HG03432 (cell line): ENCODE measurements around the gene PCDH12.
"Not testable (repeated sequence)": the region's sequence is repeated elsewhere in the genome, so short reads cannot be mapped to it uniquely, and the experiment has no call there.

ENCODE experiments used
- ATAC-seq: cut with Tn5 transposase; IDR thresholded peaks from one replicate; pipeline ENCODE4 v1.9.1; 2021; ENCODE audit warnings: mild to moderate bottlenecking, moderate library complexity; ENCODE audit not compliant: unreplicated experiment

PCDH12 gene

GRCh38 chr5:141941307-141941706, 16.7 kb downstream of the PCDH12 start:
- no peak for ATAC-seq

DNA sequence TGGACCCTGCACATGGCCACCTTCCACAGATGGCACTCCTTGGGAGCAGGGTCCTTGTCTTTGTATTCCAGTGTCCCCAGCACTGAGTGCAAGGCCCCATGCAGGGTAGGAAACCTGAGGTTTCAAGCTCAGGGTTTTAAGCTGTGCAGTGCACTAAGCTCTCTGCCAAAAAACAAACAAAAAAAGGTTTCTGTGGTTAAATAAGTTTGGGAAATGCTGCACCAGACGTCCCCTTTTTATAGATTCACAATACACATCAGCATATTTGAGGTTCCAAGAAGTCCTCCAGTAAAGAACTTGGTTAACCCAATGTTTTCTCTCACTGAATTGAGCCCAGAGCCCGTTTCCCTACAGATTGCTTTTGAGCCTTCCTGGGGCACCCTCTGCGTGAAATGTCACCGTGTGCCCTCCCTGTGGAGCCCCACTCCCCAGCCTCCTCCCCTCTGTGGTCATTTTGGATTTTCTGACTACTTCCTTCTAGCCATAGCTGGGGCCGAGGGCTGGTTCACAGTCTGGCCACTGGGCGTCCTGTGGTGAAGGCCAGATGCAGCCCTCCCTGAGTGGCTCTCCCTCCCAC, 17.2 kb downstream of the PCDH12 start:
- ATAC-seq = no peak

- ATAC-seq = no peak
These were observed 22.5 kb downstream of the PCDH12 start for GRCh38 chr5:141935538-141935937.

DNA sequence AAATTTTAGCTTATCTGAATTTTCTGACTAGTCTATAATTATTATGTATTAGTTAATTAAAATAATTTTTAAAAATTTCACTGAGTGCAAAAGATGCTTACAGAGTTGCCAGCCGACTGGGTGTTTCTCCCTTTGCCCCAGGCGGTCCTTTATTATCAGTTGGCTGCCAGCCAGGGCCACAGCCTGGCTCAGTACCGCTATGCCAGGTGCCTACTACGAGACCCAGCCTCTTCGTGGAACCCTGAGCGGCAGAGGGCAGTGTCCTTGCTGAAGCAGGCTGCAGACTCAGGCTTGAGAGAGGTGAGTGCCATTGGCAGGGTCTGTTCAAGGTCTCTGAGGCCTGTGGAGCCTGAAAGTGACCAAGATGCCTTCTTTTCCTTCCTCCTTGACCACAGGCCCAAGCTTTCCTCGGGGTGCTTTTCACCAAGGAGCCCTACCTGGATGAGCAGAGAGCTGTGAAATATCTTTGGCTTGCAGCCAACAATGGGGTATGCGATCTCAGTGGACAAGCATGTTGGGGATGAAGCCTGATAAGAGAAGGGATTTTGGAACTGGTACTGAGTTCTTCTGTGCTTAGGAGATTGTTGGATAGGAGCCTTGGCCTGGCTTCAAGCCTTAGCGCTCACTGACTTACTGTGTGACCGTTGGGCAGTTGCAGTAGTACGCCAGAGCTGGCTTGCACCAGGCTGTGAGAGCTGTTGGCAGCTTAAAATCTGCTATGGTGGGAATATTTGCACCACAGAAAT, 23.7 kb downstream of the PCDH12 start:
- no peak for ATAC-seq

DNA sequence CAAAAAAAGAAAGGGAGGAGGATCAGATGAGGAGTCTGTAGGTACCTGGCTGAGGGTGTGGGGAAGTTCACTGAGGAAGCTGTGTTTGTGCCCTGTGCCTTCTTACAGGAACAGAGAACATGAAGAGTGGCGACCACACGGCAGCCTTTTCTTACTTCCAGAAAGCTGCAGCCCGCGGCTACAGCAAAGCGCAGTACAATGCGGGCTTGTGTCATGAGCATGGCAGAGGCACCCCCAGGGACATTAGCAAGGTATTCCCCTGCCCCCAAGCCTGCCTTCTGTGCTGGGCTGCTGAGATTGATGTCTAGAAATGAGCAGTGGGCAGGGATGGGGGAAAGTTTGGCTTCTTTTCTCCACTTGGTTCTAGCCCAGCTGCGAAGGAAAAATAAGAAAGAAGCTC, 24.9 kb downstream of the PCDH12 start:
- no peak for ATAC-seq

- no peak for ATAC-seq
These were observed 26.3 kb downstream of the PCDH12 start for GRCh38 chr5:141931694-141932093.

DNA sequence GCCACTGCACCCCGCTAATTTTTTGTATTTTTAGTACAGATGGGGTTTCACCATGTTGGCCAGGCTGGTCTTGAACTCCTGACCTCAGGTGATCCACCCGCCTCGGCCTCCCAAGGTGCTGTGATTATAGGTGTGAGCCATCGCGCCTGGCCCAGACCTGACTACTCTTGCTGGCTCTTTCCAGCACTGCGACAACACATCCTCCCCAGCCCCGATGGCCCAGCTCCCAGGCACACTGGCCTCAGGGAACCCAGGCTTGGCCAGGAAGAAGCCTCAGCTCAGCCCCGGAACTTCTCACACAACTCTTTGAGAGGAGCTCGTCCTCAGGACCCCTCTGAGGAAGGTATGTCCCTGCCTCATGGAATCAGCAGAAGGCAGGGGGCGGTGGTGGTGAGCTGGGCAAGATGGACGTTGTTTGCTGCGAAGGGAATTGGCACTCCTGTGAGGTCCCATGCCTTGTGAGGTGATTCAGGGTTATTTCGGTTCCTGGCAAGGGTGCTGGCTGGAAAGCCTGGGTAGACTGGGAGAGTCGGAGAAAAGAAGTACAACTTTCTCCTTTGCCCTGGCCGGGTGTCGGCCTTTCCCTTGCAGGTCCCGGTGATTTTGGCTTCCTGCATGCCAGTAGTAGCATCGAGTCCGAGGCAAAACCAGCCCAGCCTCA, 28.5 kb downstream of the PCDH12 start:
- no peak for ATAC-seq

DNA sequence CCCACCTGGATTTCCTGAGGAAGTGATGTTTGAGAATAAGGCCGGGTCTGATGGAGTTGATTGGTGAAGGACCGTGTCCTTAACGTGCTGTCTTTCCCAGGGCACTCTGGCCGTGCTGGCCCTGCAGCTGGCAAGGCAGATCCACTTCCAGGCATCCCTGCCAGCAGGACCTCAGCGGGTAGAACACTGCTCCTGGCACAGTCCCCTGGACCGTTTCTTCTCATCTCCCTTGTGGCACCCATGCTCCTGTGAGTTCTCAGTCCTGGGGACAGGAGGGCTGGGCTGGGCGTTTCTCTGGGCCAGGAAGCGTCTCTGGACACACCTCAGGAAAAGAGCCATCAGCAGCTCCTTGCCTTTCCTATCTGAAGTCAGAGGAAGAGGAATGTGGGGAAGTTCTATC, 30.0 kb downstream of the PCDH12 start:
- ATAC-seq = no peak

DNA sequence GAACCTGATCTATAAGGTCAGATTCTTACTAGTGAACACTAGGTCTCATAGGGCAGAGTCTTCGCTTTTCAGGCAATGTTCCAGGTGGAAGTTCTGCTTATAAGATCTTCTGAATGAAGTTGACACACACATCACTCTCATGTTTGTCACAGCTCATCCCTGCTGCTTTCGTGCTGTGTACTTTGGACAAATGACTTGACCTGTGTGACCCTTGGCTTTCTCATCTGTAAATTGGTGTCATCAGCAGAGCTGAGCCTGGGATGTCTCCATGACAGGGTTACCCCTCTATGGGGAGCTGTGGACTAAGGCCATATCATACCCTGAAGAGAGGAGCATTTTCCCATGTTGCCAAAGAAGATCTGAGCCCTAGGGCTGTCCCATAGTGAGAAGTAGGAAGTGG, 31.6 kb downstream of the PCDH12 start:
- no peak for ATAC-seq

DNA sequence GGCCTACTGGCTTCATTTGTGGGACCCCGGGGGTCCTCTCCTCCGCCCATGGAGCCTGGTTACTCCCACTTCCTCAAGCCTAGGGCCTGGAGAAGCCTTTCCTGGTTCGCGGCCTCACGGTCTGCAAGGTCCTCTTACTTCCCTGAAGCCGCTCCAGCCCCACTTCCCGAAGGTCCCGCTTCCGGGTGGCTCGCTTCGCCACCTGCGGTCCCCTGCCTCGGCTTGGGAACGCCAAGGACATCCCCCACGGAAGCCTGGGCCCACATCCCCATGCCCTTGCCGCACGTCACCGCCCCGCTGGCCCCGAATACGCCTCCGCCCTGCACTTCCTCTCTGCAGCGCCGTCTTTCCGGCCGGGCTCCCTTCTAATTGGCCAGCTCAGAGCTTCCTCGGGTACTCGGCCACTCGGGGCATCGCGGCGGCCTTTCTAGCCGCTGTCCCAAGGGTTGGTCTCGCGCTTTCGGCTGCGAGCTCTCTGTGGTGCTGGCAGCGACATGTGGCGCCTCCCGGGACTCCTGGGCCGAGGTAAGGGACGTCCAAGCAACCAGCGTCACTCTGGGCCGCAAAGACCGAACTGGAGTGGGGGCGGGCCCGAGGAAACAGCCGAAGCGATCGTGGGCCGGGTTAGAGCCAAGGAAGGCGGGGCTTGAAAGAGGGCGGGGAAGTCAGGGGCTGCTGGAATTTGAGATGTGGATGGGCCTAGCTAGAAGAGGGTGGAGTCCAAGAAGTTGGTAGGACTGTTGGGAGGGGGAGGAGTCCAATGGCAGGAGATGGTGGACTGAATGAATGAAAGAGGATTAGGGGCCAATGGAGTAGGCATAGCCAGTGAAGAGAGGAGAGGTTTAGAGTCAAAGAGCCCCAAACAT, 34.3 kb downstream of the PCDH12 start, which contains the start of gene DELE1:
Gene DELE1 (plus strand): TSS at position 424 of the 866 bp plus-strand sequence. CDS start 71 bp downstream, at position 495.
- peak; percentile 98 for ATAC-seq

DNA sequence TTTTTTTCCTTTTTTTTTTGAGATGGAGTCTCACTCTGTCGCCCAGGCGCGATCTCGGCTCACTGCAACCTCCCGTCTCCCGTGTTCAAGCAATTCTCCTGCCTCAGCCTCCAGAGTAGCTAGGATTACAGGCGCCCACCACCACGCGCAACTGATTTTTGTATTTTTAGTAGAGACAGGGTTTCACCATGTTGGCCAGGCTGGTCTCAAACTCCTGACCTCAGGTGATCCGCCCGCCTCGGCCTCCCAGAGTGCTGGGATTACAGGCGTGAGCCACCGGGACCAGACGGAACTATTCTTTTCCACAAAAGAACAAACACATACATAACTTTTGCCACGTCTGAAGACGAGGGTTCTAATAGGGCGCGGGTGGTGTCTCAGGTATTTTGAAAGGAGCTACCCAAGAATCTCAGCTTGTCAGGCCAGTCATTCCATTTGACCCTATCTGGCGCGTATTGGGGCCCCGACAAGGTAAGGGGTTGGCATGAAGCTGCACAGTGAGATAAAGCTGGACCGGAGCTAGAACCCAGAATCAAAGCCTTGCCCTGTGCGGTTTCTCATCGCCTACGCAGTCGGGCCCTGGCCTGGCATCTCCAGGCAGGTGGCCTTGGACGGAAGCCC, 35.1 kb downstream of the PCDH12 start:
- ATAC-seq = not testable (repeated sequence)

DNA sequence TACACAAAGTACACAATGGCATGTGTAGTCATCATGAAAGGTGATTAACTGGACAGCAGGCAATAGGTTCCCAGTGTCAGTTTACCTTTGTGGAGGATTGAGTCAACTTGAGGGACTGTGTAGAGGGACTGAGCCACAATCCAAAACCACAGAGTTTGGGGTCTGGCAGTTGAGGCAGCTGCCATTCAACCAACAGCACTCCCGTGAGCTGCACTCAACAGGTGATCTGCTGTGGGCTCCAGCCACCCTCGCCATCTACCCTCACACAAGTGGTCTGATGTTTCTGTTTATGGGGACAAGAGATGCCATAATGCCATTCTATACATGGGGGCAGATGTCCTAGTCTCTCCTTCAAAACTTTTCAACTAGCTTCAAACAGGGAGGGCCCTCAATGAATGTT, 37.2 kb downstream of the PCDH12 start:
- no peak for ATAC-seq

DNA sequence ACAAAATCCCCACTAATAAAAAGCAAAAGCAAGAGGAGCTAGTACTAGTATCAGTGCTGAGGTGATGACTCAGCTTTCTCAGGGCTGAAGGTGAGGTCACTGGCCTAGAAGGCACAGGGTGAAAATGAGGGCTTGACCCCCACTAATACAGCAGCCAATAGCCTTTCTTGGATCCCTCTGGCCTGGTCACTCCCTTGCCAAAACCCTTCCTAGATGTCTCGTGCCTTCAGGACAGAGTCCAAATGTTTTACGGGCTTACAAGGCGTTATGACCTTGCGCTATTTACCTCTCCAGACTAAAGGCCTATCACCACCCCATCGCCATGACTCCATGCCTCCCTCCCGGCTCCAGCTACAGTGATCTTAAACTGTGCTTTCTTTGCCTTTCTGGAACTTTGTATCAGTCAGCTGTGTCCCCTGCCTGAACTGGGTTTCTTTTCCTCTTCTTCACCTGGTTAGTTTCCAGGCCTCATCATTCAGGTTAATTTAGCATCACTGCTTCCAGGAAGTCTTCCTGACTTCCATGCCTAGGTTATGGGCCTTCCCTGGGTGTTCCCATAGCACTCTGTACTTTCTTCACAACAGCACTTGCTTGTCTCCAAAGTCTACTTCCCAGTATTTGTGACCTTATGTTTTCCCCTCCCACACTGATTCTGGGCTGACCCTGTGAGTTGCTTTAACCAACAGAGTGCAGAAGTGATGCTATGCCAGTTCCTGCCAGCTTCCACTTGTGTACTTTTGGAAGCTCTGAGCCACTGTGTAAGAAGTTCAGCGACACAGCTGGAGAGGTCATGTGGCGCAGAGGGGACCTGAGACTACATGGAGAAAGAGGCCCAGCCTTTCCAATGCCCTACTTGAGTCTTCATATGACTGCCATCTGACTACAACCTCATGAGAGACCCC, 38.5 kb downstream of the PCDH12 start:
- ATAC-seq = no peak

DNA sequence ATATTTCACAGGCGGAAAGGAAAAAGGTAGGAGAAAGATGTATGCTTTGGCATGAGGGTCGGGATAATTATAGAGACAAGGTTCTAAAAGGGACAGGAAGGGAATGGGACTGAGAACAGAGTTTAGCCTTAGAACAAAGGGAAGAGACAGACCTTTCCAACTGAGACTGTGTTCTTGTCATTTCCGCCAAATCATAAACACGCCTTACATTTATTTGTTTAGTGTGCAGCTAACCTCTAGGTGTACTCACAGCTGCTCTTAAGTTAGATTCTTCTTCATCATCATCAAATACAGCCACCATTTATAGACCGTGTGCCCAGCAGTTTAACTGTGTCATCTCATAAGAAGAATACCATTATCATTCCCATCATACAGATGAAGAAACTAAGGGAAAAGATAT, 40.2 kb downstream of the PCDH12 start:
- no peak for ATAC-seq

- no peak for ATAC-seq
These were observed 41.5 kb downstream of the PCDH12 start for GRCh38 chr5:141916522-141916921.

GRCh38 chr5:141915881-141916336, 42.1 kb downstream of the PCDH12 start:
- no peak for ATAC-seq

GRCh38 chr5:141914797-141915196, 43.2 kb downstream of the PCDH12 start:
- ATAC-seq = no peak

GRCh38 chr5:141914199-141914743, 43.7 kb downstream of the PCDH12 start:
- ATAC-seq = peak; percentile 75

- no peak for ATAC-seq
These were observed 44.3 kb downstream of the PCDH12 start for GRCh38 chr5:141913560-141914198.
